DND-41 (cell line): ENCODE data around the gene UAP1L1.

Experiments
- ATAC-seq: fragments of 200-7000 bp; cut with Tn5 transposase; 3 replicates; pipeline ENCODE4 v1.9.1; 2021; ENCODE audit warnings: low read depth; ENCODE audit not compliant: insufficient read depth
- DNase-seq: peaks from one replicate; pipeline ENCODE4 v3.0.0-alpha.2; 2020
- H2AFZ ChIP-seq: 2 replicates; pipeline ENCODE4 v1.6.0; 2012; ENCODE audit warnings: low read depth, low read length
- H3K27ac ChIP-seq: 2 replicates; pipeline ENCODE4 v1.5.1; 2012; ENCODE audit warnings: low read length, inconsistent platforms
- H3K27me3 ChIP-seq: fragments of 200-600 bp; sonication (generic); 2 replicates; pipeline ENCODE4 v1.6.0; 2012; ENCODE audit warnings: low read length, mild to moderate bottlenecking, inconsistent platforms; ENCODE audit not compliant: insufficient read depth, poor library complexity
- H3K36me3 ChIP-seq: 2 replicates; pipeline ENCODE4 v1.5.1; 2012; ENCODE audit warnings: low read length, inconsistent platforms; ENCODE audit not compliant: insufficient read depth
- H3K4me1 ChIP-seq: 2 replicates; pipeline ENCODE4 v1.5.1; 2012; ENCODE audit warnings: mild to moderate bottlenecking, low read length; ENCODE audit not compliant: insufficient read depth
- H3K4me2 ChIP-seq: 2 replicates; pipeline ENCODE4 v1.6.0; 2012; ENCODE audit warnings: mild to moderate bottlenecking, moderate library complexity, low read length, inconsistent platforms; ENCODE audit not compliant: insufficient read depth
- H3K4me3 ChIP-seq, 2 experiments: fragments of 200-600 bp in 1 of 2; shearing (Covaris generic) in 1 of 2; 2 replicates each; pipeline ENCODE4 v1.5.1; 2012 to 2016; ENCODE audit warnings: inconsistent platforms in 2 of 2, low read length in 2 of 2, mild to moderate bottlenecking in 2 of 2, low read depth in 1 of 2, moderate library complexity in 1 of 2
- H3K79me2 ChIP-seq: 2 replicates; pipeline ENCODE4 v1.6.0; 2012; ENCODE audit warnings: low read length, inconsistent platforms; ENCODE audit not compliant: insufficient read depth
- H3K9ac ChIP-seq: 2 replicates; pipeline ENCODE4 v1.6.0; 2012; ENCODE audit warnings: low read depth, mild to moderate bottlenecking, inconsistent platforms, low read length, moderate library complexity
- H3K9me3 ChIP-seq: 2 replicates; pipeline ENCODE4 v1.5.1; 2012; ENCODE audit warnings: low read length, moderate library complexity, mild to moderate bottlenecking, inconsistent platforms; ENCODE audit not compliant: insufficient read depth, severe bottlenecking
- H4K20me1 ChIP-seq: 2 replicates; pipeline ENCODE4 v1.6.0; 2012; ENCODE audit warnings: low read length; ENCODE audit not compliant: insufficient read depth
- CTCF ChIP-seq: IDR thresholded peaks from 2 replicates; pipeline ENCODE4 v1.5.1; 2012; ENCODE audit warnings: borderline replicate concordance, low read length, moderate library complexity, mild to moderate bottlenecking; ENCODE audit not compliant: poor library complexity, severe bottlenecking; ENCODE audit errors: extremely low read depth
- EZH2 ChIP-seq: IDR thresholded peaks from 3 replicates; pipeline ENCODE4 v1.6.1; 2012; ENCODE audit warnings: borderline replicate concordance, low read depth, mild to moderate bottlenecking, moderate library complexity, low read length, inconsistent platforms; ENCODE audit not compliant: severe bottlenecking

Gene UAP1L1

GRCh38 chr9:137077758-137078693 is 709 bp downstream of the UAP1L1 start:
- no peaks in the 10 kb centered on the region for H4K20me1 ChIP-seq
- TF ChIP-seq CTCF = no peak
- TF ChIP-seq EZH2 = no peak
- no peaks in the 10 kb centered on the region for H3K27me3 ChIP-seq
- ATAC-seq (no peak), DNase-seq (no peak)
- H3K79me2 ChIP-seq = no peaks in the 10 kb centered on the region
- no peaks in the 10 kb centered on the region for H3K36me3 ChIP-seq
- H3K27ac ChIP-seq = no peak overlapping the region
- H3K9ac ChIP-seq = no peak overlapping the region
- no peak overlapping the region for H3K4me2 ChIP-seq
- H3K4me3 ChIP-seq = no peak overlapping the region
- H3K4me1 ChIP-seq = no peaks in the 10 kb centered on the region
- H2AFZ ChIP-seq = no peak overlapping the region
- no peaks in the 10 kb centered on the region for H3K9me3 ChIP-seq

GRCh38 chr9:137078701-137079400 is 1.5 kb downstream of the UAP1L1 start:
- Histone ChIP-seq H3K27ac (no peak overlapping the region), H3K9ac (no peak overlapping the region)

GRCh38 chr9:137079401-137079787 is 2.1 kb downstream of the UAP1L1 start:
- H2AFZ ChIP-seq = no peak overlapping the region
- no peak overlapping the region for H3K9ac ChIP-seq
- H3K4me3 ChIP-seq = no peak overlapping the region
- H3K36me3 ChIP-seq = no peaks in the 10 kb centered on the region
- no peaks in the 10 kb centered on the region for H3K9me3 ChIP-seq
- DNase-seq = no peak
- no peaks in the 10 kb centered on the region for H3K79me2 ChIP-seq
- H3K4me1 ChIP-seq = no peaks in the 10 kb centered on the region
- ATAC-seq = no peak
- H4K20me1 ChIP-seq = no peaks in the 10 kb centered on the region
- H3K27me3 ChIP-seq = no peaks in the 10 kb centered on the region
- TF ChIP-seq CTCF (no peak), EZH2 (no peak)
- no peak overlapping the region for H3K4me2 ChIP-seq
- H3K27ac ChIP-seq = no peak overlapping the region

More at GRCh38 chr9:137078701-137079400, 1.5 kb downstream of the UAP1L1 start:
- TF ChIP-seq CTCF = no peak
- TF ChIP-seq EZH2 = no peak
- no peak overlapping the region for H2AFZ ChIP-seq
- no peaks in the 10 kb centered on the region for H3K4me1 ChIP-seq
- no peaks in the 10 kb centered on the region for H3K36me3 ChIP-seq
- H3K27me3 ChIP-seq = no peaks in the 10 kb centered on the region
- no peak overlapping the region for H3K4me3 ChIP-seq
- H3K79me2 ChIP-seq = no peaks in the 10 kb centered on the region
- ATAC-seq = no peak
- no peaks in the 10 kb centered on the region for H4K20me1 ChIP-seq
- DNase-seq = no peak
- H3K9me3 ChIP-seq = no peaks in the 10 kb centered on the region
- no peak overlapping the region for H3K4me2 ChIP-seq
